Measurements from ENCODE around the gene SLIT3.

GRCh38 chr5:169219351-169219750, 81.6 kb downstream of the SLIT3 start:
- TF ChIP-seq EZH2phosphoT487 (IDR thresholded peaks at IDR 0.05; ENCODE audit: borderline replicate concordance) (no peak), CTCF (conservative IDR thresholded peaks at IDR 0.05; ENCODE audit: low read length) (no peak)

Measured in Loucy (cell line).